GM12892 (cell line): ENCODE measurements around the gene LSM3.

ENCODE experiments used
- POLR2A ChIP-seq: IDR thresholded peaks from 2 replicates; pipeline ENCODE4 v1.6.1; 2011; ENCODE audit warnings: low read depth, low read length, control low read depth
- POLR2AphosphoS5 ChIP-seq: IDR thresholded peaks from 2 replicates; pipeline ENCODE4 v1.6.1; 2011; ENCODE audit warnings: low read depth, low read length, control low read depth

GRCh38 chr3:14133188-14133800 lies 45.3 kb upstream of the LSM3 start:
- TF ChIP-seq POLR2AphosphoS5 (no peak), POLR2A (no peak)
